ENCODE data around the gene CPN2. TPM values are rescaled to one million over a fixed set of nuclear protein-coding genes. Genes with fewer than 3 reads are reported as not detected.

The CPN2 gene
- total and polyA plus RNA-seq, 2 experiments from 2014 or later = 0.10 to 0.14 TPM

DNA sequence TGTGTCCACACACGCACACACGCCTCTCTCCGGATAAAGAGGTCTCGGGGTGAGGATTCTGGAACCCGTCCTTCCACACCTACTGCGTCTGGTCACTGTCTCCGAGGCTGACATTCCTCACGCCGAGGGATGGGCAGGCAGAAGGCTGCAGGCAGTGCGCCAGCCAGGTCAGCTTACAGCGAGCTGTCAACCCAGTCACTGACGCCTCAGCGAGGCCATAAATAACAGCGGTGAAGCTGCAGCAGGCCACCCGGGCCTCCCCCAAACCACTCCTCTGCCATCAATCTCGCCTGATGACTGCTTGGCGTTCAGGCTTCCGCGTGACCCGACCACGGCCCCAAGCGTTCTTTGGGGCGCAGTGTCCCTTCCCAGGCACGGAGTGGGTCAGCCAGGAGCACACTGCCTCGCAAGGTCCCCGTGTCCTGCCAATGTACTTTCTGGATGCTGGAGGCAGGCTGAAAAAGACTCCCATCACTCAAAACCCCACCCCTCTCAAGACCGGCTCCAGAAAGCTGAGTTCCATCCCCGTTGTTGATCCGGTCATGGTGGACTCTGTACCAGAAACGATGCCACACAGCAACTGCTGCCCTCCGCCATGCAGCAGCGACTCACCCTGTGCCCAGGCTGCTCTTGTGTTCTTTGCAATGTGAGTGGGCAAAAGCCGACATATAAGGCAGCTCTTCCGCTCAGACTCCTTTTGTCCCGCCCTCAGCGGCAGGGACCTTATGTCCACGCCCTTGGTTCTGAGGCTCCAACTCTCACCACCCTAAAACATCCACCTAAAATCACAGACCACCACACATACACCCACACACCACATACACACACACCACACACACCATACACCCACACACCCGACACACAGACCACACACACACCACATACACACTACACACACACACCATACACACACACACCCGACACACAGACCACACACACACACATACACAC, 27.1 kb downstream of the CPN2 start:
- Histone ChIP-seq H3K9me2 (ENCODE audit: insufficient read depth) (0 out of 2 replicates have a peak, but pooled peaks cover 7% of the 10 kb centered on the region), H3K4me2 (no peak overlapping the region), H3K27ac (ENCODE audit: low read depth) (no peak overlapping the region), H3K27me3 (ENCODE audit: insufficient read depth) (no peaks in the 10 kb centered on the region), H3K79me2 (replicated peaks; ENCODE audit: insufficient read depth) (no peaks in the 10 kb centered on the region), H2AFZ (no peak overlapping the region), H3K4me1 (ENCODE audit: insufficient read depth) (no peaks in the 10 kb centered on the region), H3K4me3 (no peak overlapping the region), H3K36me3 (ENCODE audit: insufficient read depth) (no peaks in the 10 kb centered on the region), H3F3A (replicated peaks; ENCODE audit: low read depth) (peaks cover 42% of the 10 kb centered on the region), H4K20me1 (replicated peaks; ENCODE audit: insufficient read depth) (no peaks in the 10 kb centered on the region)
- H3K36me3 Mint-ChIP-seq (ENCODE audit: low read depth) = peaks cover 18% of the 10 kb centered on the region
- H3K4me1 Mint-ChIP-seq = peaks cover under 1% of the 10 kb centered on the region; the same call in 1 of the 3 replicates
- H3K27me3 Mint-ChIP-seq (ENCODE audit: insufficient read depth, low read depth, poor library complexity) = peaks cover 22% of the 10 kb centered on the region
- peak; percentile 31 for DNase-seq (ENCODE audit: low spot score)
- no peak overlapping the region for H3K4me3 Mint-ChIP-seq
- peak; percentile 21 for ATAC-seq
- TF ChIP-seq JUNB (IDR thresholded peaks at IDR 0.05; ENCODE audit: unreplicated experiment) = no peak
- TF ChIP-seq, protein P1, sequence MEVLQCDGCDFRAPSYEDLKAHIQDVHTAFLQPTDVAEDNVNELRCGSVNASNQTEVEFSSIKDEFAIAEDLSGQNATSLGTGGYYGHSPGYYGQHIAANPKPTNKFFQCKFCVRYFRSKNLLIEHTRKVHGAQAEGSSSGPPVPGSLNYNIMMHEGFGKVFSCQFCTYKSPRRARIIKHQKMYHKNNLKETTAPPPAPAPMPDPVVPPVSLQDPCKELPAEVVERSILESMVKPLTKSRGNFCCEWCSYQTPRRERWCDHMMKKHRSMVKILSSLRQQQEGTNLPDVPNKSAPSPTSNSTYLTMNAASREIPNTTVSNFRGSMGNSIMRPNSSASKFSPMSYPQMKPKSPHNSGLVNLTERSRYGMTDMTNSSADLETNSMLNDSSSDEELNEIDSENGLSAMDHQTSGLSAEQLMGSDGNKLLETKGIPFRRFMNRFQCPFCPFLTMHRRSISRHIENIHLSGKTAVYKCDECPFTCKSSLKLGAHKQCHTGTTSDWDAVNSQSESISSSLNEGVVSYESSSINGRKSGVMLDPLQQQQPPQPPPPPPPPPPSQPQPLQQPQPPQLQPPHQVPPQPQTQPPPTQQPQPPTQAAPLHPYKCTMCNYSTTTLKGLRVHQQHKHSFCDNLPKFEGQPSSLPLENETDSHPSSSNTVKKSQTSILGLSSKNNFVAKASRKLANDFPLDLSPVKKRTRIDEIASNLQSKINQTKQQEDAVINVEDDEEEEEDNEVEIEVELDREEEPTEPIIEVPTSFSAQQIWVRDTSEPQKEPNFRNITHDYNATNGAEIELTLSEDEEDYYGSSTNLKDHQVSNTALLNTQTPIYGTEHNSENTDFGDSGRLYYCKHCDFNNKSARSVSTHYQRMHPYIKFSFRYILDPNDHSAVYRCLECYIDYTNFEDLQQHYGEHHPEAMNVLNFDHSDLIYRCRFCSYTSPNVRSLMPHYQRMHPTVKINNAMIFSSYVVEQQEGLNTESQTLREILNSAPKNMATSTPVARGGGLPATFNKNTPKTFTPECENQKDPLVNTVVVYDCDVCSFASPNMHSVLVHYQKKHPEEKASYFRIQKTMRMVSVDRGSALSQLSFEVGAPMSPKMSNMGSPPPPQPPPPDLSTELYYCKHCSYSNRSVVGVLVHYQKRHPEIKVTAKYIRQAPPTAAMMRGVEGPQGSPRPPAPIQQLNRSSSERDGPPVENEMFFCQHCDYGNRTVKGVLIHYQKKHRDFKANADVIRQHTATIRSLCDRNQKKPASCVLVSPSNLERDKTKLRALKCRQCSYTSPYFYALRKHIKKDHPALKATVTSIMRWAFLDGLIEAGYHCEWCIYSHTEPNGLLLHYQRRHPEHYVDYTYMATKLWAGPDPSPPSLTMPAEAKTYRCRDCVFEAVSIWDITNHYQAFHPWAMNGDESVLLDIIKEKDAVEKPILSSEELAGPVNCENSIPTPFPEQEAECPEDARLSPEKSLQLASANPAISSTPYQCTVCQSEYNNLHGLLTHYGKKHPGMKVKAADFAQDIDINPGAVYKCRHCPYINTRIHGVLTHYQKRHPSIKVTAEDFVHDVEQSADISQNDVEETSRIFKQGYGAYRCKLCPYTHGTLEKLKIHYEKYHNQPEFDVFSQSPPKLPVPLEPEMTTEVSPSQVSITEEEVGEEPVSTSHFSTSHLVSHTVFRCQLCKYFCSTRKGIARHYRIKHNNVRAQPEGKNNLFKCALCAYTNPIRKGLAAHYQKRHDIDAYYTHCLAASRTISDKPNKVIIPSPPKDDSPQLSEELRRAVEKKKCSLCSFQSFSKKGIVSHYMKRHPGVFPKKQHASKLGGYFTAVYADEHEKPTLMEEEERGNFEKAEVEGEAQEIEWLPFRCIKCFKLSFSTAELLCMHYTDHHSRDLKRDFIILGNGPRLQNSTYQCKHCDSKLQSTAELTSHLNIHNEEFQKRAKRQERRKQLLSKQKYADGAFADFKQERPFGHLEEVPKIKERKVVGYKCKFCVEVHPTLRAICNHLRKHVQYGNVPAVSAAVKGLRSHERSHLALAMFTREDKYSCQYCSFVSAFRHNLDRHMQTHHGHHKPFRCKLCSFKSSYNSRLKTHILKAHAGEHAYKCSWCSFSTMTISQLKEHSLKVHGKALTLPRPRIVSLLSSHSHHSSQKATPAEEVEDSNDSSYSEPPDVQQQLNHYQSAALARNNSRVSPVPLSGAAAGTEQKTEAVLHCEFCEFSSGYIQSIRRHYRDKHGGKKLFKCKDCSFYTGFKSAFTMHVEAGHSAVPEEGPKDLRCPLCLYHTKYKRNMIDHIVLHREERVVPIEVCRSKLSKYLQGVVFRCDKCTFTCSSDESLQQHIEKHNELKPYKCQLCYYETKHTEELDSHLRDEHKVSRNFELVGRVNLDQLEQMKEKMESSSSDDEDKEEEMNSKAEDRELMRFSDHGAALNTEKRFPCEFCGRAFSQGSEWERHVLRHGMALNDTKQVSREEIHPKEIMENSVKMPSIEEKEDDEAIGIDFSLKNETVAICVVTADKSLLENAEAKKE (CRISPR knock-in tag; IDR thresholded peaks at IDR 0.05) = no peak
- TF ChIP-seq, protein P2, sequence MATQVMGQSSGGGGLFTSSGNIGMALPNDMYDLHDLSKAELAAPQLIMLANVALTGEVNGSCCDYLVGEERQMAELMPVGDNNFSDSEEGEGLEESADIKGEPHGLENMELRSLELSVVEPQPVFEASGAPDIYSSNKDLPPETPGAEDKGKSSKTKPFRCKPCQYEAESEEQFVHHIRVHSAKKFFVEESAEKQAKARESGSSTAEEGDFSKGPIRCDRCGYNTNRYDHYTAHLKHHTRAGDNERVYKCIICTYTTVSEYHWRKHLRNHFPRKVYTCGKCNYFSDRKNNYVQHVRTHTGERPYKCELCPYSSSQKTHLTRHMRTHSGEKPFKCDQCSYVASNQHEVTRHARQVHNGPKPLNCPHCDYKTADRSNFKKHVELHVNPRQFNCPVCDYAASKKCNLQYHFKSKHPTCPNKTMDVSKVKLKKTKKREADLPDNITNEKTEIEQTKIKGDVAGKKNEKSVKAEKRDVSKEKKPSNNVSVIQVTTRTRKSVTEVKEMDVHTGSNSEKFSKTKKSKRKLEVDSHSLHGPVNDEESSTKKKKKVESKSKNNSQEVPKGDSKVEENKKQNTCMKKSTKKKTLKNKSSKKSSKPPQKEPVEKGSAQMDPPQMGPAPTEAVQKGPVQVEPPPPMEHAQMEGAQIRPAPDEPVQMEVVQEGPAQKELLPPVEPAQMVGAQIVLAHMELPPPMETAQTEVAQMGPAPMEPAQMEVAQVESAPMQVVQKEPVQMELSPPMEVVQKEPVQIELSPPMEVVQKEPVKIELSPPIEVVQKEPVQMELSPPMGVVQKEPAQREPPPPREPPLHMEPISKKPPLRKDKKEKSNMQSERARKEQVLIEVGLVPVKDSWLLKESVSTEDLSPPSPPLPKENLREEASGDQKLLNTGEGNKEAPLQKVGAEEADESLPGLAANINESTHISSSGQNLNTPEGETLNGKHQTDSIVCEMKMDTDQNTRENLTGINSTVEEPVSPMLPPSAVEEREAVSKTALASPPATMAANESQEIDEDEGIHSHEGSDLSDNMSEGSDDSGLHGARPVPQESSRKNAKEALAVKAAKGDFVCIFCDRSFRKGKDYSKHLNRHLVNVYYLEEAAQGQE (IDR thresholded peaks at IDR 0.05; ENCODE audit: unreplicated experiment) = no peak
- no peak for TF ChIP-seq ZNF114 (CRISPR knock-in tag; IDR thresholded peaks at IDR 0.05)
- TF ChIP-seq ZNF331 (CRISPR knock-in tag; IDR thresholded peaks at IDR 0.05; ENCODE audit: low read depth) = no peak
- TF ChIP-seq, protein P3, sequence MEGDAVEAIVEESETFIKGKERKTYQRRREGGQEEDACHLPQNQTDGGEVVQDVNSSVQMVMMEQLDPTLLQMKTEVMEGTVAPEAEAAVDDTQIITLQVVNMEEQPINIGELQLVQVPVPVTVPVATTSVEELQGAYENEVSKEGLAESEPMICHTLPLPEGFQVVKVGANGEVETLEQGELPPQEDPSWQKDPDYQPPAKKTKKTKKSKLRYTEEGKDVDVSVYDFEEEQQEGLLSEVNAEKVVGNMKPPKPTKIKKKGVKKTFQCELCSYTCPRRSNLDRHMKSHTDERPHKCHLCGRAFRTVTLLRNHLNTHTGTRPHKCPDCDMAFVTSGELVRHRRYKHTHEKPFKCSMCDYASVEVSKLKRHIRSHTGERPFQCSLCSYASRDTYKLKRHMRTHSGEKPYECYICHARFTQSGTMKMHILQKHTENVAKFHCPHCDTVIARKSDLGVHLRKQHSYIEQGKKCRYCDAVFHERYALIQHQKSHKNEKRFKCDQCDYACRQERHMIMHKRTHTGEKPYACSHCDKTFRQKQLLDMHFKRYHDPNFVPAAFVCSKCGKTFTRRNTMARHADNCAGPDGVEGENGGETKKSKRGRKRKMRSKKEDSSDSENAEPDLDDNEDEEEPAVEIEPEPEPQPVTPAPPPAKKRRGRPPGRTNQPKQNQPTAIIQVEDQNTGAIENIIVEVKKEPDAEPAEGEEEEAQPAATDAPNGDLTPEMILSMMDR (conservative IDR thresholded peaks at IDR 0.05; ENCODE audit: low read depth in 2 of 2) = no peak
- peaks cover 42% of the 10 kb centered on the region for H3K9me3 Mint-ChIP-seq
- no peak overlapping the region for H3K27ac Mint-ChIP-seq

Measured in GM23338 (cell line).